Measurements from ENCODE around the gene HIPK2.

HIPK2 gene

DNA sequence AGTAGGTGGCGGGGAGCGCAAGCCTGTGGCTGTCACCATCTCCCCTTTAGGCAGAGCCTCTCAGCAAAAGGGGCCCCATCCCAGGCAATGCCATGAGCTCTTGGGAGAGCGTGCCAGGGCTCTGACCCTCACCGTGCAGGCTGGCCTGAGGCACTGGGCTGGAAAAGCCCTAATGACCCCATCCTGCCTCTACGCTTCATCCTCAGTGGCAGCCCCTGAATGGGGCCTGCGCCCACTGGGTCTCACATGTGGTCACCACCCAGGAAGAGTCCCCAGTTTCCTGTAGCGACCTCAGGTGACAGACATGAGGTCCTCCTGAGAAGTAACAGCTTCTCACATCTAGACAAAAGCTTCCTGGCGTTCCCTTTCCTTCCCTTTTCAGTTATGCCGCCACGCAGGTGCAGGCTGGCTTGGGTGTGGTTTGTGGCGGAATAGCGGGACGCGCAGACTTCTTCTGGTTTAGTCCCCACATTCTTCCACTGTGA is 195.1 kb downstream of the HIPK2 start:
- ChIA-PET POLR2A (no interaction called here), CTCF (interaction anchor here (1.5 to 2.1 kb wide), 3 partner anchors 38 to 421 kb away, joined by 3 to 6 read pairs (median 6); no protein-coding TSS in a partner anchor)
- TF ChIP-seq, protein P1, sequence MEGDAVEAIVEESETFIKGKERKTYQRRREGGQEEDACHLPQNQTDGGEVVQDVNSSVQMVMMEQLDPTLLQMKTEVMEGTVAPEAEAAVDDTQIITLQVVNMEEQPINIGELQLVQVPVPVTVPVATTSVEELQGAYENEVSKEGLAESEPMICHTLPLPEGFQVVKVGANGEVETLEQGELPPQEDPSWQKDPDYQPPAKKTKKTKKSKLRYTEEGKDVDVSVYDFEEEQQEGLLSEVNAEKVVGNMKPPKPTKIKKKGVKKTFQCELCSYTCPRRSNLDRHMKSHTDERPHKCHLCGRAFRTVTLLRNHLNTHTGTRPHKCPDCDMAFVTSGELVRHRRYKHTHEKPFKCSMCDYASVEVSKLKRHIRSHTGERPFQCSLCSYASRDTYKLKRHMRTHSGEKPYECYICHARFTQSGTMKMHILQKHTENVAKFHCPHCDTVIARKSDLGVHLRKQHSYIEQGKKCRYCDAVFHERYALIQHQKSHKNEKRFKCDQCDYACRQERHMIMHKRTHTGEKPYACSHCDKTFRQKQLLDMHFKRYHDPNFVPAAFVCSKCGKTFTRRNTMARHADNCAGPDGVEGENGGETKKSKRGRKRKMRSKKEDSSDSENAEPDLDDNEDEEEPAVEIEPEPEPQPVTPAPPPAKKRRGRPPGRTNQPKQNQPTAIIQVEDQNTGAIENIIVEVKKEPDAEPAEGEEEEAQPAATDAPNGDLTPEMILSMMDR (IDR thresholded peaks at IDR 0.05; ENCODE audit: control extremely low read depth, extremely low read depth, low read depth, missing control alignments) = no peak
- DNase-seq (ENCODE audit: extremely low spot score) = no peak

- ChIA-PET CTCF (interaction anchor here (1.5 to 2.1 kb wide), 3 partner anchors 39 to 421 kb away, joined by 3 to 6 read pairs (median 6); no protein-coding TSS in a partner anchor), POLR2A (no interaction called here)
- DNase-seq (ENCODE audit: extremely low spot score) = no peak
- TF ChIP-seq, protein P1 (IDR thresholded peaks at IDR 0.05; ENCODE audit: control extremely low read depth, extremely low read depth, low read depth, missing control alignments) = no peak
Measured at GRCh38 chr7:139582130-139582650, 195.6 kb downstream of the HIPK2 start.

DNA sequence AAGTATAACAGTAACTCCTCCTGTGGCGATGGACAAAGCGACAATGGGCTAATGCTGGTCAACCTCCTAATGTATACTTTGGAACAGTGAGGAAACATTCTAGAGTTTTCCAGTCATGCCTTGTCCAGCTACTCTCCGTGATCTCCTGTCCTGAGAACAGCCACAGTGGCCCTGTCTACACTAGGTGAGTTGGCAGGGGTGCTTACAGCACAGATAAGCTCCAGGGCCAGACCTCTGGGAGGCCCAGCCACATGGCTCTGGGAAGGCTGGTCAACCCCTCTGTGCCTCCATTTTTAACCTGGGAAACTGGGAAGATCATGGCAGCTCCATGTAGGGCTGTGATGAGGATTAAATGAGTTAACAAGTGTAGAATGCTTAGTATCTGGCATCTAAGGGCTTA is 197.4 kb downstream of the HIPK2 start:
- no peak for DNase-seq (ENCODE audit: extremely low spot score)

GRCh38 chr7:139576179-139576973 is 201.4 kb downstream of the HIPK2 start:
- POLR2A ChIA-PET = no interaction called here
- CTCF ChIA-PET = interaction anchor here (1.0 kb wide), 2 partner anchors 11 to 142 kb away, joined by 3 to 4 read pairs; no protein-coding TSS in a partner anchor
- DNase-seq (ENCODE audit: extremely low spot score) = no peak
- TF ChIP-seq, protein P1 (IDR thresholded peaks at IDR 0.05; ENCODE audit: control extremely low read depth, extremely low read depth, low read depth, missing control alignments) = no peak

More for the DNA sequence above, 197.4 kb downstream of the HIPK2 start:
- ChIA-PET CTCF (interaction anchor here (0.7 to 1.5 kb wide), 6 partner anchors 10 to 422 kb away, joined by 3 to 6 read pairs (median 4); no protein-coding TSS in a partner anchor), POLR2A (no interaction called here)
- TF ChIP-seq, protein P1 (IDR thresholded peaks at IDR 0.05; ENCODE audit: control extremely low read depth, extremely low read depth, low read depth, missing control alignments) = no peak

DNA sequence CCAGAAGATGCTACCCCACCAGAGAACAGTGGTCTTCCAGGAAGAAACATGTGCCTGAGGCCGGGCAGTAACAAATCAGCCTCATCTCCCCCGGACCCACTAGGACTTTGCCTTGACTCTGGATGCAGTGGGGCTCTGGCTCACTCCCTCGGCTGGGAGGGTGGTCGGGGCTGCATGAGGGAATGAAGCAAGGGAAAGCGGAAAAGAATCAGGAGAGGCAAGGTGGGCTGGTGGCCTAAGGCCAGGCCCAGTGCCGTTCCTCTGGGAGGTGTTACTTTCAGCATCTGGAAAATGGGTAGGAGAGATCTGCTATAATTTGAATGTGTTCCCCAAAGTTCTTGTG is 202.5 kb downstream of the HIPK2 start:
- TF ChIP-seq, protein P1 (IDR thresholded peaks at IDR 0.05; ENCODE audit: control extremely low read depth, extremely low read depth, low read depth, missing control alignments) = no peak
- CTCF ChIA-PET = no interaction called here
- DNase-seq (ENCODE audit: extremely low spot score) = no peak
- POLR2A ChIA-PET = no interaction called here

DNA sequence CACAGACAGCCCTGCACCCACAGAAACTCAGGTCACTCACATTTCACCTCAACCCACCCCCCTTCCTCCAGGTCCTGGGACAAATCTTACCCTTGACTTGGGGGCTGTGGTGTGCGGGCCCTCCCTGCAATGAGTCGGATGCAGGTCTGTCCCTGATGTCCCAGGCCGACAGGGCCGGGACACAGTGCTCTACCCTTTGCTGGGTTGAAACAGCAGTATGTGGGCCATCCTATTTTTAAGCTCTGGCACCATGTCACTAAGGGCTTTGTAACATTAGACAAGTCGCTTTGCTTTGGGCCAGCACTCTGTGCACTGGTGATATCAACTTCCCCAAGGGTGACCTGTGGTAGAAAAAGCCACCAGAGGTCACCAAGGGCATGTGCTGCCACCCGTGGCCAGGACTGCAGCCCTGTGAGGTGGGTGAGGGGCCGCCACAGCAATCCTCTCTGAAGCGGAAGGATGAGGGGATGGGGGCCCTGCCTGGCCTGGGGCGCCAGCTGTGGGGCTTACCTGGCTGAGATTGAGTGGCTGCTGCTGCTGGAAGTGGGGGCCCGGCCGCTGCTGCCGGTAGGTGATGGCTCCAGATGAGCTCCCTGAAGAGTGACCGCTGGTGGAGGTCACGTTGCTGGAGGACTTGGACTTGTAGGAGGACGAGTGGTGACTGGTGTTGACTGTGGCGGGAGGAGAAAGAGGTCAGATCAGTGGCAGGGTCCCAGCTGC is 203.0 kb downstream of the HIPK2 start:
- TF ChIP-seq, protein P1 (IDR thresholded peaks at IDR 0.05; ENCODE audit: control extremely low read depth, extremely low read depth, low read depth, missing control alignments) = no peak
- CTCF ChIA-PET = no interaction called here

More for the DNA sequence above, 203.0 kb downstream of the HIPK2 start:
- no peak for DNase-seq (ENCODE audit: extremely low spot score)
- POLR2A ChIA-PET = no interaction called here

Data from GM10248 (cell line).